Ectodermal cell (in vitro differentiated cells): ENCODE results near the gene RYR3.

Experiments used
- H3K27ac ChIP-seq: 2 replicates; pipeline ENCODE4 v1.7.0; 2013; ENCODE audit warnings: mild to moderate bottlenecking, low read depth, low read length; ENCODE audit not compliant: insufficient read depth, poor library complexity, severe bottlenecking
- H3K27me3 ChIP-seq: 2 replicates; pipeline ENCODE4 v1.7.0; 2013; ENCODE audit warnings: mild to moderate bottlenecking, low read length; ENCODE audit not compliant: insufficient read depth, control insufficient read depth, poor library complexity, severe bottlenecking
- H3K36me3 ChIP-seq: one replicate; pipeline ENCODE4 v1.7.0; 2013; ENCODE audit warnings: low read length; ENCODE audit not compliant: control insufficient read depth, insufficient read depth
- H3K4me1 ChIP-seq: one replicate; pipeline ENCODE4 v1.7.0; 2013; ENCODE audit warnings: low read length; ENCODE audit not compliant: control insufficient read depth, insufficient read depth
- H3K4me3 ChIP-seq: 2 replicates; pipeline ENCODE4 v1.7.0; 2013; ENCODE audit warnings: low read depth, low read length, control low read depth; ENCODE audit not compliant: insufficient read depth
- H3K9me3 ChIP-seq: 2 replicates; pipeline ENCODE4 v1.7.0; 2013; ENCODE audit warnings: mild to moderate bottlenecking, low read length, moderate library complexity; ENCODE audit not compliant: control insufficient read depth
- WGBS, 2 experiments: methylation state at CpG; one replicate each; pipeline ENCODE4 v1.1.7; 2013; ENCODE audit warnings: missing lambda C conversion rate in 2 of 2; 5-methylcytosine and 5-hydroxymethylcytosine counted together

RYR3 gene

GRCh38 chr15:33438396-33438795 is 127.6 kb downstream of the RYR3 start:
- no peaks in the 10 kb centered on the region for H3K27me3 ChIP-seq
- no peaks in the 10 kb centered on the region for H3K4me1 ChIP-seq
- H3K27ac ChIP-seq: no peak overlapping the region
- no peak overlapping the region for H3K4me3 ChIP-seq
- 89 to 100% methylated on average over 1 to 2 of the region's 3 CpGs for WGBS, 2 experiments
- no peaks in the 10 kb centered on the region for H3K9me3 ChIP-seq
- no peaks in the 10 kb centered on the region for H3K36me3 ChIP-seq

DNA sequence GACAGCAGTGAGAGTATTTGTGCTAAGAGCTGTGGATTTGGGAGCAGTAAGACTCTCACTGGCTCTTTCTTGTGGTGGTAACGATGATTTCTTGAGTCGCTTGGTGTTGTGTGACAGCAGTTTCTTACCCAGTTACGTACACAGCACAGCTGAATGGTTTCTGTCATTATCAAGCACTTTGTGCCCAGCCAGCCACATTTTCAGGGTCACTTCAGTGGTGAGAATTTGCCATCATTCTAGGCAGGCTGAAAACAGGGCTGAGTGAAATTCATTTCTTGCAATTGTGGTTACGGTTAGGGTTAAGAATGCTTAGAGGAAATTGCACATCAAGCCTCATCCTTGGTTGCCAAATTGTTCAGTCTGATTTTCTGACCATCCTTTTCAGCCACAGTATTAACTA is 130.1 kb downstream of the RYR3 start:
- Histone ChIP-seq H3K4me3 (no peak overlapping the region), H3K27ac (no peak overlapping the region), H3K27me3 (no peaks in the 10 kb centered on the region), H3K36me3 (no peaks in the 10 kb centered on the region), H3K9me3 (no peaks in the 10 kb centered on the region), H3K4me1 (no peaks in the 10 kb centered on the region)
- WGBS, 2 experiments: 88 to 94% methylated on average over 4 of the region's 4 CpGs

DNA sequence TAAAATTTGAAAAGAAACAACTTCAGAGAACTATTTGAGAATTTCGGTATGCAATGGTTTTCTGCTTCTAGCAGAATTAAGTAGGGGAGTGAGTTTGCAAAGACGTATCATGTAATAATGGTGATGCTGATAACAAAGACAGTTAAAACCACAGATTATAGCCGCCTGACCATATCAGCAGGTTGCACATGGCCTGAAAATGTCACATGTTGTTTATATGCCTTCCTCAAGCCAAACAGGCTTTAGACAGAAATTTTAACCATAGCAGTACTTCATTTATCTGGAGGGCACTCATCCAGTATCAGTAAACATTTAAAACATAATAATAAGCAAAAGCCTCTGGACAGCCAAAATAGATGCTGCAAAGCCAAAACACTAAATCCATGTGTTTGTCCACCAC is 131.7 kb downstream of the RYR3 start:
- Histone ChIP-seq H3K4me1 (no peaks in the 10 kb centered on the region), H3K27ac (no peak overlapping the region), H3K9me3 (no peaks in the 10 kb centered on the region), H3K4me3 (no peak overlapping the region), H3K27me3 (no peaks in the 10 kb centered on the region), H3K36me3 (no peaks in the 10 kb centered on the region)
- 88 to 92% methylated on average over 3 of the region's 3 CpGs for WGBS, 2 experiments

GRCh38 chr15:33443708-33444107 is 132.9 kb downstream of the RYR3 start:
- Histone ChIP-seq H3K4me1 (peaks cover 8% of the 10 kb centered on the region), H3K27ac (no peak overlapping the region), H3K9me3 (no peaks in the 10 kb centered on the region), H3K36me3 (no peaks in the 10 kb centered on the region), H3K27me3 (no peaks in the 10 kb centered on the region), H3K4me3 (no peak overlapping the region)
- WGBS, 2 experiments: 94 to 97% methylated on average over 1 of the region's 1 CpG

DNA sequence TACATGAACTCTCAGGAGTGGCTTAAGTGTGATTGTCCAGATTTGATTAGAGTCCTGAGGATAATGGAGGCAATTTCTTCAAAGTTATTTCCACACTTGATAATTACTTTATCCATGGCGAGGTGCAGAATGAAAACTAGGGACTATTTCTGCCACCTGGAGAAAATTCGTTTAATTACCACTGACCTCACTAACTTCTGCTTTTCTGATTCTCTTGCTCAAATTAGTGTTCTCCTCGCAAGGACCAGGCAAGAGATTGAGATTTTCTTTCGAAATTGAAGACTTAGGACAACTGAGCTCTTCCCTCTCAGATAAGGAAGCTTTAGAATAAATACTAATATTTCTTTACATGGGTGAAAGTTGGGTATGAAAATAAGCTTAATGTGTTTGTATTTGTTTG is 135.2 kb downstream of the RYR3 start:
- Histone ChIP-seq H3K4me1 (peaks cover 10% of the 10 kb centered on the region), H3K36me3 (no peaks in the 10 kb centered on the region), H3K9me3 (no peaks in the 10 kb centered on the region), H3K4me3 (no peak overlapping the region), H3K27ac (no peak overlapping the region), H3K27me3 (no peaks in the 10 kb centered on the region)
- WGBS, 2 experiments: 95 to 96% methylated on average over 4 of the region's 4 CpGs

DNA sequence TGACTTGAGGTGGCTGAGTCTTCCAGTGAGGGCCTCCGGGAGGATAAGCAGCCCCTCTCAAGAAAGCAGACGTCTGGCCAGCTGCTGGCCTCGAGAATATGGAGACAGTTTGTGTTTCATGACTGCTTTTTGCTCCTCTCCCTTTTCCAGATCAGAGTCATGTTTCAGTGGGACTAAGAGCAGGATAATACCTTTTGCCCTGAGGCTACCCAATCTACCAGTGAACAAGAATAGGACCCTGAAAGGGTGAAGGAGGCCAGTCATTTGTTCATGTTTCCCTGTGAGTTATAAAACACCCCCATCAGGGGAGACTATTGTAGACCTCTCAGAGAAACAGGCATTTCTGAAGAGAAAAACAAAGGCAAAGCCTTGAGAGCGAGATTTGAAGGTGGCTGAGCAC is 137.4 kb downstream of the RYR3 start:
- H3K36me3 ChIP-seq: no peaks in the 10 kb centered on the region
- no peak overlapping the region for H3K27ac ChIP-seq
- no peaks in the 10 kb centered on the region for H3K27me3 ChIP-seq
- H3K4me3 ChIP-seq: no peak overlapping the region
- WGBS, 2 experiments: 75 to 78% methylated on average over 4 of the region's 4 CpGs
- H3K4me1 ChIP-seq: peaks cover 10% of the 10 kb centered on the region
- no peaks in the 10 kb centered on the region for H3K9me3 ChIP-seq

DNA sequence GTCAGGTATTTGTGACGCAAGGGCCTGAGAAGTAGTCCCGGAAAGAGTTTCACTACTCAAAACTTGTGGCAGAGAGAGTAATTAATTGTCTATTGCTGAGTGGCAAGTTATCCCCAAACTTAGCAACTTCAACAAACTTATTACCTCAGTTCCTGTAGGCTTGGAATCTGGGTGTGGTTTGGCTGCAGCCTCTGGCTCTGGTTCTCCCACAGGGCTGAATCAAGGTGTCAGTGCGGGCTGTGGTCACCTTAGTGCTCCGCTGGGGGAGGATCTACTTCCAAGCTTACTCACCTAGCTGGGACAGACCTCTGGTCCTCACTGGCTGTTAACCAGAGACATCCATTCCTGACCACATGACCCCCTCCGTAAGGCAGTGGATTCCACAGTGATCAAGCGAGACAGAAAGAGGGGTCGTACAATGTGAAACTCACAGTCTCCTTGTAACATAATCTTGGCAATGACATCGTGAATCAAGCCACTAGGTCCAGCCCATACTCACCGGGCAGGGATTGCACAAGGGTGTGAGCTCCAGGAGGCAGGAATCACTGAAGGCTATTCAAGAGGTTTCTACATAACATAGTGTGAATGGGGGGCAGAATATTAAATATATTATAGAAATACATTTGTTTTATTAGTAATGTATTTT is 138.3 kb downstream of the RYR3 start:
- no peak overlapping the region for H3K4me3 ChIP-seq
- H3K27me3 ChIP-seq: no peaks in the 10 kb centered on the region
- peaks cover 10% of the 10 kb centered on the region for H3K4me1 ChIP-seq
- H3K9me3 ChIP-seq: no peaks in the 10 kb centered on the region
- no peaks in the 10 kb centered on the region for H3K36me3 ChIP-seq
- no peak overlapping the region for H3K27ac ChIP-seq
- 95 to 96% methylated on average over 9 of the region's 9 CpGs for WGBS, 2 experiments

GRCh38 chr15:33449810-33450209 is 139.0 kb downstream of the RYR3 start:
- H3K36me3 ChIP-seq: no peaks in the 10 kb centered on the region
- no peak overlapping the region for H3K27ac ChIP-seq
- H3K9me3 ChIP-seq: no peaks in the 10 kb centered on the region
- no peak overlapping the region for H3K4me3 ChIP-seq
- H3K4me1 ChIP-seq: peaks cover 10% of the 10 kb centered on the region
- no peaks in the 10 kb centered on the region for H3K27me3 ChIP-seq
- 89 to 93% methylated on average over 1 to 3 of the region's 3 CpGs for WGBS, 2 experiments

GRCh38 chr15:33451385-33451784 is 140.6 kb downstream of the RYR3 start:
- peaks cover 10% of the 10 kb centered on the region for H3K4me1 ChIP-seq
- no peaks in the 10 kb centered on the region for H3K9me3 ChIP-seq
- no peak overlapping the region for H3K4me3 ChIP-seq
- H3K27ac ChIP-seq: no peak overlapping the region
- H3K36me3 ChIP-seq: no peaks in the 10 kb centered on the region
- no peaks in the 10 kb centered on the region for H3K27me3 ChIP-seq
- WGBS, 2 experiments: 94 to 98% methylated on average over 4 of the region's 4 CpGs

DNA sequence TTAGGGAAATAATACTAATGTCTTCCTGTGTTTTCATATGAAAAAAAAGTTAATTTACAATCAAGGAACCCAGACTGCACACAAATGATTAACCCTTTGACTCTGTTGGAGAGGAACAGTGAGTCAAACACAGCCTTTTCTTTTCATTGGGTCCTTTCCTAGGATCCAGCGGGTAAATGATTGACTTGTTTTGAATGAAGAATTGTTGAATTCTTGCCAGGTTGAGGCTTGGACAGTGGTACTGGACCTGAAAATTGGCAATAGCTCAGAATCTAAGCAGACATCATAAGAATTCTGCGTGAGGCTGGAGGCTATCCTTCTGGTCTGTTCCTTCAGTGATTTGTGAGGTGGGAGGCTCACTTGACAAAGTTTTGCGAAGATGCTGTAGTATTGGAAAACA is 143.0 kb downstream of the RYR3 start:
- Histone ChIP-seq H3K4me1 (peaks cover 1% of the 10 kb centered on the region), H3K27me3 (no peaks in the 10 kb centered on the region), H3K4me3 (no peak overlapping the region), H3K36me3 (no peaks in the 10 kb centered on the region), H3K9me3 (no peaks in the 10 kb centered on the region), H3K27ac (no peak overlapping the region)
- WGBS, 2 experiments: 92 to 94% methylated on average over 3 of the region's 3 CpGs

GRCh38 chr15:33454346-33454745 is 143.6 kb downstream of the RYR3 start:
- Histone ChIP-seq H3K36me3 (no peaks in the 10 kb centered on the region), H3K4me3 (no peak overlapping the region), H3K27ac (no peak overlapping the region), H3K4me1 (no peaks in the 10 kb centered on the region), H3K27me3 (no peaks in the 10 kb centered on the region), H3K9me3 (no peaks in the 10 kb centered on the region)
- 87 to 90% methylated on average over 7 of the region's 7 CpGs for WGBS, 2 experiments
